Breast epithelium (tissue), 4 donors: ENCODE data around the gene KCNJ6. TPM values are rescaled to one million over a fixed set of nuclear protein-coding genes. Genes with fewer than 3 reads are reported as not detected.

ENCODE experiments used
- DNase-seq, 2 donors: peaks; one replicate each; pipeline ENCODE4 v3.0.0-alpha.2; 2019; ENCODE audit warnings: low spot score in 2 of 2
- H3K27ac ChIP-seq, 2 donors: fragments of 200-600 bp; sonication (generic) in 1 of 2; one replicate each; pipeline ENCODE4 v1.5.1; 2016 to 2019; ENCODE audit warnings: mild to moderate bottlenecking in 1 of 2
- H3K27me3 ChIP-seq, 2 donors: fragments of 200-600 bp; sonication (generic) in 1 of 2; one replicate each; pipeline versions ENCODE4 v1.5.1 to v1.6.0; 2017 to 2019; ENCODE audit warnings: control low read depth in 1 of 2, mild to moderate bottlenecking in 1 of 2
- H3K36me3 ChIP-seq: fragments of 200-600 bp; one replicate; pipeline ENCODE4 v1.5.1; 2019
- H3K4me1 ChIP-seq, 2 donors: fragments of 200-600 bp; sonication (generic); one replicate each; pipeline ENCODE4 v1.5.1; 2016 to 2019; ENCODE audit warnings: control low read depth in 1 of 2
- H3K4me3 ChIP-seq, 3 donors: fragments of 200-600 bp; sonication (generic); 1 replicate in 2 of 3; 2 replicates in 1 of 3; pipeline ENCODE4 v1.5.1; 2016 to 2019; ENCODE audit warnings: mild to moderate bottlenecking in 3 of 3, moderate library complexity in 2 of 3
- H3K9me3 ChIP-seq, 2 donors: fragments of 200-600 bp; sonication (generic) in 1 of 2; one replicate each; pipeline ENCODE4 v1.5.1; 2016 to 2019; ENCODE audit warnings: control low read depth in 1 of 2
- CTCF ChIP-seq, 3 donors: fragments of 450-650 bp; IDR thresholded peaks; one replicate each; pipeline ENCODE4 v1.5.1; 2016 to 2017; ENCODE audit warnings: antibody characterized with exemption in 3 of 3, mild to moderate bottlenecking in 3 of 3, moderate library complexity in 3 of 3
- POLR2A ChIP-seq: fragments of 450-650 bp; IDR thresholded peaks from one replicate; pipeline ENCODE4 v1.6.1; 2016; ENCODE audit warnings: antibody characterized with exemption, mild to moderate bottlenecking, moderate library complexity
- POLR2AphosphoS5 ChIP-seq, 3 donors: sonication (generic); formaldehyde crosslinking; IDR thresholded peaks; one replicate each; pipeline ENCODE4 v1.6.1; 2017; ENCODE audit warnings: antibody characterized with exemption in 3 of 3
- intact Hi-C: fragments of 100-400 bp; cut with DNase I; formaldehyde crosslinking; loops from one replicate; pipeline ENCODE4 v1.15.1; 2023; ENCODE audit warnings: low total_unique reads
- total RNA-seq, 3 donors: library from RNA; depleted of rRNA; stranded (reverse); fragments of >200 nt; gene quantifications; one replicate each; pipeline ENCODE4 v1.1.0, GENCODE V29; 2016

Gene KCNJ6
- total RNA-seq, 3 donors from 2014 or later: not detected

- no peaks in the 10 kb centered on the region for H3K4me1 ChIP-seq
- TF ChIP-seq POLR2A: no peak
- no peak for TF ChIP-seq POLR2AphosphoS5 (IDR thresholded peaks at IDR 0.05)
- no peak for TF ChIP-seq CTCF (IDR thresholded peaks at IDR 0.05)
- H3K9me3 ChIP-seq: no peaks in the 10 kb centered on the region
- H3K27me3 ChIP-seq: no peaks in the 10 kb centered on the region
- H3K27ac ChIP-seq: no peak overlapping the region
- no peak for DNase-seq
- intact Hi-C loops: no loop called here
- no peaks in the 10 kb centered on the region for H3K36me3 ChIP-seq
- no peak overlapping the region for H3K4me3 ChIP-seq
Measured at GRCh38 chr21:37620401-37620800, 295.9 kb downstream of the KCNJ6 start.

GRCh38 chr21:37619464-37619974, 296.7 kb downstream of the KCNJ6 start:
- H3K4me1 ChIP-seq: no peaks in the 10 kb centered on the region

GRCh38 chr21:37618081-37618480, 298.2 kb downstream of the KCNJ6 start:
- Histone ChIP-seq H3K27ac (no peak overlapping the region), H3K27me3 (no peaks in the 10 kb centered on the region), H3K4me3 (no peak overlapping the region), H3K9me3 (no peaks in the 10 kb centered on the region), H3K4me1 (no peaks in the 10 kb centered on the region), H3K36me3 (no peaks in the 10 kb centered on the region)
- DNase-seq: no peak
- TF ChIP-seq CTCF (IDR thresholded peaks at IDR 0.05) (no peak), POLR2AphosphoS5 (IDR thresholded peaks at IDR 0.05) (no peak), POLR2A (no peak)
- intact Hi-C loops: no loop called here

More at GRCh38 chr21:37619464-37619974, 296.7 kb downstream of the KCNJ6 start:
- DNase-seq: peak in 1 of 2 donors; percentile 58
- intact Hi-C loops: no loop called here
- Histone ChIP-seq H3K4me3 (no peak overlapping the region), H3K9me3 (no peaks in the 10 kb centered on the region), H3K27me3 (no peaks in the 10 kb centered on the region), H3K36me3 (no peaks in the 10 kb centered on the region), H3K27ac (peak overlapping the region in 1 of 2 donors; percentile 49)
- TF ChIP-seq POLR2A: no peak
- no peak for TF ChIP-seq POLR2AphosphoS5 (IDR thresholded peaks at IDR 0.05)
- no peak for TF ChIP-seq CTCF (IDR thresholded peaks at IDR 0.05)

GRCh38 chr21:37615962-37616361, 300.3 kb downstream of the KCNJ6 start:
- intact Hi-C loops: no loop called here
- TF ChIP-seq CTCF (IDR thresholded peaks at IDR 0.05) (no peak), POLR2AphosphoS5 (IDR thresholded peaks at IDR 0.05) (no peak), POLR2A (no peak)
- Histone ChIP-seq H3K36me3 (no peaks in the 10 kb centered on the region), H3K4me1 (no peaks in the 10 kb centered on the region), H3K27ac (no peak overlapping the region), H3K27me3 (no peaks in the 10 kb centered on the region), H3K4me3 (no peak overlapping the region), H3K9me3 (no peaks in the 10 kb centered on the region)
- no peak for DNase-seq

- H3K4me3 ChIP-seq: no peak overlapping the region
- intact Hi-C loops: no loop called here
- no peaks in the 10 kb centered on the region for H3K27me3 ChIP-seq
- no peak for TF ChIP-seq POLR2AphosphoS5 (IDR thresholded peaks at IDR 0.05)
- no peak for TF ChIP-seq CTCF (IDR thresholded peaks at IDR 0.05)
- no peaks in the 10 kb centered on the region for H3K36me3 ChIP-seq
- H3K27ac ChIP-seq: no peak overlapping the region
- no peaks in the 10 kb centered on the region for H3K4me1 ChIP-seq
- no peak for DNase-seq
- no peaks in the 10 kb centered on the region for H3K9me3 ChIP-seq
Measured at GRCh38 chr21:37614351-37614875, 301.8 kb downstream of the KCNJ6 start.
